H1 (cell line): ENCODE data around the gene MOG. TPM values are rescaled to one million over a fixed set of nuclear protein-coding genes. Genes with fewer than 3 reads are reported as not detected.

ENCODE experiments used
- CTCF ChIA-PET: fragments of 300-600 bp; sonication (Branson Sonifier 250); formaldehyde crosslinking; loops from one replicate; lab custom pipeline; 2021; ENCODE audit not compliant: partially characterized antibody; lab: Charles Lee
- POLR2A ChIA-PET: fragments of 300-600 bp; sonication (Branson Sonifier 250); formaldehyde crosslinking; loops from one replicate; lab custom pipeline; 2021; ENCODE audit warnings: inconsistent platforms; ENCODE audit not compliant: partially characterized antibody; lab: Charles Lee
- DNase-seq, 2 experiments: peaks; one replicate each; pipeline versions ENCODE4 v3.0.0 to v3.0.0-alpha.2; 2010 to 2022; ENCODE audit warnings: low spot score in 2 of 2, low read depth in 1 of 2, mixed read lengths in 1 of 2
- FAIRE-seq: peaks from 2 replicates; lab custom pipeline; 2011; peaks lifted over from hg19 to GRCh38; lab: Jason Lieb, UNC
- H2AFZ ChIP-seq: 2 replicates; pipeline ENCODE4 v1.8.1; 2012; ENCODE audit warnings: low read length, inconsistent platforms
- H2AK5ac ChIP-seq: 2 replicates; pipeline ENCODE4 v1.6.1; 2013; ENCODE audit warnings: low read depth, low read length
- H2BK120ac ChIP-seq: replicated peaks from 2 replicates; pipeline ENCODE3; 2013; ENCODE audit warnings: low read depth, low read length, inconsistent platforms
- H2BK12ac ChIP-seq: 2 replicates; pipeline ENCODE4 v1.6.1; 2013; ENCODE audit warnings: low read depth, low read length
- H2BK15ac ChIP-seq: 2 replicates; pipeline ENCODE4 v1.6.1; 2013; ENCODE audit warnings: low read length
- H2BK20ac ChIP-seq: 2 replicates; pipeline ENCODE4 v1.6.1; 2013; ENCODE audit warnings: low read length
- H2BK5ac ChIP-seq: 2 replicates; pipeline ENCODE4 v1.6.1; 2013; ENCODE audit warnings: low read depth, low read length
- H3K14ac ChIP-seq: 2 replicates; pipeline ENCODE4 v1.6.1; 2013; ENCODE audit warnings: inconsistent platforms; ENCODE audit not compliant: insufficient read length
- H3K18ac ChIP-seq: 2 replicates; pipeline ENCODE4 v1.6.1; 2013; ENCODE audit warnings: low read length; ENCODE audit errors: extremely low read depth
- H3K23ac ChIP-seq: 2 replicates; pipeline ENCODE4 v1.6.1; 2013; ENCODE audit warnings: inconsistent platforms; ENCODE audit not compliant: insufficient read length
- H3K23me2 ChIP-seq: 2 replicates; pipeline ENCODE4 v1.6.1; 2013; ENCODE audit warnings: low read depth, low read length
- H3K27ac ChIP-seq: 2 replicates; pipeline ENCODE4 v1.6.1; 2011; ENCODE audit warnings: low read depth, low read length, inconsistent platforms
- H3K27me3 ChIP-seq, 4 experiments: replicated peaks in 1 of 4; 1 replicate in 1 of 4; 2 replicates in 3 of 4; pipeline versions ENCODE4 v1.6.1 to v1.8.1; 2011 to 2013; ENCODE audit warnings: low read length in 3 of 4, mild to moderate bottlenecking in 3 of 4, inconsistent platforms in 2 of 4, mixed read lengths in 2 of 4, moderate library complexity in 1 of 4; ENCODE audit not compliant: control insufficient read depth in 3 of 4, insufficient read depth in 3 of 4; ENCODE audit errors: extremely low read depth in 1 of 4
- H3K36me3 ChIP-seq, 4 experiments: 2 replicates each; pipeline versions ENCODE4 v1.6.1 to v1.8.1; 2011 to 2013; ENCODE audit warnings: mild to moderate bottlenecking in 4 of 4, low read length in 3 of 4, moderate library complexity in 2 of 4, control low read depth in 1 of 4, inconsistent platforms in 1 of 4; ENCODE audit not compliant: insufficient read depth in 4 of 4, control insufficient read depth in 2 of 4
- H3K4ac ChIP-seq: replicated peaks from 2 replicates; pipeline ENCODE3; 2013; ENCODE audit warnings: low read length, low read depth, mixed read lengths, inconsistent platforms; ENCODE audit not compliant: insufficient read length
- H3K4me1 ChIP-seq, 4 experiments: replicated peaks in 1 of 4; 1 replicate in 1 of 4; 2 replicates in 3 of 4; pipeline versions ENCODE4 v1.6.1 to v1.8.1; 2011 to 2013; ENCODE audit warnings: low read length in 3 of 4, inconsistent platforms in 2 of 4, mixed read lengths in 1 of 4; ENCODE audit not compliant: insufficient read depth in 4 of 4, control insufficient read depth in 3 of 4
- H3K4me2 ChIP-seq, 2 experiments: 2 replicates each; pipeline versions ENCODE4 v1.6.1 to v1.8.1; 2011 to 2013; ENCODE audit warnings: low read depth in 2 of 2, low read length in 2 of 2, control low read depth in 1 of 2, inconsistent platforms in 1 of 2, mild to moderate bottlenecking in 1 of 2; ENCODE audit not compliant: insufficient read depth in 1 of 2
- H3K4me3 ChIP-seq, 4 experiments: fragments of 200-600, 300-600 bp in 1 of 4; sonication (generic), shearing (Covaris generic), sonication (Bioruptor Twin) in 1 of 4; 2 replicates each; pipeline versions ENCODE4 v1.5.1 to v1.8.1; 2011 to 2016; ENCODE audit warnings: low read length in 4 of 4, low read depth in 3 of 4, control low read depth in 2 of 4, inconsistent platforms in 2 of 4, mild to moderate bottlenecking in 2 of 4, mixed read lengths in 1 of 4, moderate library complexity in 1 of 4; ENCODE audit not compliant: insufficient read depth in 2 of 4; ENCODE audit errors: extremely low read depth in 1 of 4
- H3K56ac ChIP-seq: replicated peaks from 2 replicates; pipeline ENCODE3; 2013; ENCODE audit warnings: low read depth, mild to moderate bottlenecking, mixed read lengths, low read length, inconsistent platforms; ENCODE audit not compliant: insufficient read length
- H3K79me1 ChIP-seq: 2 replicates; pipeline ENCODE4 v1.6.1; 2013; ENCODE audit warnings: low read depth, low read length, control low read depth
- H3K79me2 ChIP-seq, 2 experiments: 2 replicates each; pipeline versions ENCODE4 v1.6.1 to v1.8.1; 2012 to 2013; ENCODE audit warnings: low read length in 2 of 2, mild to moderate bottlenecking in 2 of 2, inconsistent platforms in 1 of 2; ENCODE audit not compliant: insufficient read depth in 2 of 2, control insufficient read depth in 1 of 2
- H3K9ac ChIP-seq, 4 experiments: replicated peaks in 1 of 4; 1 replicate in 1 of 4; 2 replicates in 3 of 4; pipeline versions ENCODE4 v1.6.1 to v1.8.1; 2011 to 2013; ENCODE audit warnings: low read depth in 3 of 4, low read length in 3 of 4, control low read depth in 2 of 4, mild to moderate bottlenecking in 2 of 4, moderate library complexity in 2 of 4, inconsistent platforms in 1 of 4; ENCODE audit errors: extremely low read depth in 1 of 4
- H3K9me3 ChIP-seq, 2 experiments: 2 replicates each; pipeline versions ENCODE4 v1.6.1 to v1.8.1; 2012 to 2013; ENCODE audit warnings: mild to moderate bottlenecking in 2 of 2, moderate library complexity in 2 of 2, control low read depth in 1 of 2, inconsistent platforms in 1 of 2, low read depth in 1 of 2, low read length in 1 of 2, mixed read lengths in 1 of 2; ENCODE audit not compliant: insufficient read depth in 2 of 2
- H4K20me1 ChIP-seq, 2 experiments: replicated peaks in 1 of 2; 2 replicates each; pipeline versions ENCODE3 to v1.8.1; 2011 to 2013; ENCODE audit warnings: inconsistent platforms in 2 of 2, low read length in 2 of 2, mild to moderate bottlenecking in 1 of 2; ENCODE audit not compliant: insufficient read depth in 2 of 2, control insufficient read depth in 1 of 2
- H4K5ac ChIP-seq: 2 replicates; pipeline ENCODE4 v1.6.1; 2013; ENCODE audit warnings: low read length, low read depth, mixed read lengths, inconsistent platforms; ENCODE audit not compliant: insufficient read length
- H4K8ac ChIP-seq: 2 replicates; pipeline ENCODE4 v1.8.0; 2013; ENCODE audit warnings: mild to moderate bottlenecking, moderate library complexity, low read length, inconsistent platforms; ENCODE audit not compliant: insufficient read depth; ENCODE audit errors: extremely low read depth
- H4K91ac ChIP-seq: replicated peaks from 2 replicates; pipeline ENCODE3; 2013; ENCODE audit warnings: low read length, mixed read lengths, inconsistent platforms; ENCODE audit not compliant: insufficient read length
- JUND ChIP-seq: IDR thresholded peaks from 2 replicates; pipeline ENCODE4 v1.6.1; 2011; ENCODE audit warnings: mild to moderate bottlenecking, improper control_type of control experiment, low read length
- WGBS, 2 experiments: shearing (Covaris generic) in 1 of 2; methylation state at CpG; one replicate each; pipeline versions ENCODE4 v1.1.6 to v1.1.7; 2013 to 2015; ENCODE audit warnings: low lambda C conversion rate in 2 of 2, mixed read lengths in 2 of 2, inconsistent platforms in 1 of 2, low coverage in 1 of 2, missing lambda C conversion rate in 1 of 2; ENCODE audit not compliant: insufficient replicate concordance in 2 of 2, insufficient coverage in 1 of 2, insufficient read length in 1 of 2; ENCODE audit errors: extremely low coverage in 1 of 2, missing lambda C conversion rate in 1 of 2; 5-methylcytosine and 5-hydroxymethylcytosine counted together
- polyA plus RNA-seq, 7 experiments: library from polyadenylated mRNA; depleted of rRNA in 3 of 7; stranded (reverse) in 5 of 7; unstranded in 2 of 7; fragments of >200 nt in 5 of 7; fragments of 200-250 nt in 2 of 7; gene quantifications; 1 replicate in 5 of 7; 2 replicates in 1 of 7; 4 replicates in 1 of 7; pipeline versions ENCODE4 v1.2.1 to v1.2.3, GENCODE V29; 2011 to 2013; ENCODE audit warnings: missing spikeins in 2 of 7, mixed read lengths in 2 of 7
- total RNA-seq: library from RNA; stranded (reverse); fragmentation: NEBNext Ultra II Directional; extraction: Animal tissue kit (Norgen Biotek cat#: 25700); gene quantifications from 2 replicates; pipeline ENCODE4 v1.2.1, GENCODE V29; 2021

MOG gene
- total and polyA plus RNA-seq, 2 of the 8 experiments (the other 6 are each of a cell fraction or from before 2014, with no cell fraction given): 0.17 to 0.86 TPM

- FAIRE-seq: peak; percentile 92
- Histone ChIP-seq H2BK5ac (peak overlapping the region; percentile 64; the same call in 1 of the 2 replicates), H3K23me2 (no peaks in the 10 kb centered on the region), H3K4me3 (peak overlapping the region; percentile 29 to 66 (median 56); a peak in 7 of 8 replicates), H3K79me1 (no peaks in the 10 kb centered on the region), H2AFZ (peak overlapping the region; percentile 94), H3K56ac (no peak overlapping the region), H4K91ac (no peak overlapping the region), H3K4me1 (peaks cover 3 to 17% (median 10%) of the 10 kb centered on the region in 4 experiments; a peak in 6 of 7 replicates), H2BK20ac (peak overlapping the region; percentile 63; the same call in 1 of the 2 replicates), H3K23ac (no peak overlapping the region), H4K20me1 (no peaks in the 10 kb centered on the region), H3K4me2 (peak overlapping the region; percentile 73 to 86), H3K27ac (peak overlapping the region; percentile 69; the same call in 1 of the 2 replicates), H4K5ac (peak overlapping the region; percentile 69), H3K14ac (no peak overlapping the region), H3K4ac (no peak overlapping the region), H3K9ac (peak overlapping the region in 2 of 4 experiments; percentile 44 to 46; a peak in 4 of 7 replicates), H3K18ac (peak overlapping the region; percentile 5; the same call in 1 of the 2 replicates), H2BK15ac (no peak overlapping the region), H2AK5ac (no peak overlapping the region), H3K79me2 (no peaks in the 10 kb centered on the region), H2BK120ac (peak overlapping the region; percentile 7), H3K27me3 (no peaks in the 10 kb centered on the region), H4K8ac (no peak overlapping the region), H3K9me3 (no peaks in the 10 kb centered on the region), H3K36me3 (no peaks in the 10 kb centered on the region), H2BK12ac (no peak overlapping the region; the same call in 1 of the 2 replicates)
- ChIA-PET CTCF (interaction anchor here (0.6 to 33.1 kb wide), 24 partner anchors 6 to 1907 kb away, joined by 3 to 658 read pairs (median 5); partner anchors contain the start of genes GABBR1, MOG and ZFP57), POLR2A (interaction anchor here (0.7 to 7.7 kb wide), 15 partner anchors 11 to 107 kb away, joined by 3 to 78 read pairs (median 4); partner anchors contain the start of gene GABBR1)
- DNase-seq: peak; percentile 94 to 99
- 10% methylated on average over 33 of the region's 33 CpGs; no CpG with 5 or more reads in 1 of the 2 experiments for WGBS, 2 experiments
- peak; percentile 71 for TF ChIP-seq JUND
Measured at GRCh38 chr6:29649701-29650673, 6.9 kb upstream of the MOG start.
